DOHH2 (cell line): ENCODE data around the gene FZD4.
"Not testable (repeated sequence)": the region's sequence is repeated elsewhere in the genome, so short reads cannot be mapped to it uniquely, and the experiment has no call there.

ENCODE experiments used
- H3F3A ChIP-seq: fragments of 200-600 bp; sonication (generic), shearing (Covaris generic); 2 replicates; pipeline ENCODE4 v1.6.0; 2016; ENCODE audit warnings: antibody characterized with exemption, mild to moderate bottlenecking; ENCODE audit not compliant: control insufficient read depth, insufficient read depth
- H3K27ac ChIP-seq: fragments of 200-600 bp; sonication (generic); 2 replicates; pipeline ENCODE4 v1.5.1; 2014; ENCODE audit warnings: low read depth, mild to moderate bottlenecking, low read length, moderate library complexity
- H3K27me3 ChIP-seq: fragments of 200-600 bp; sonication (generic); 2 replicates; pipeline ENCODE4 v1.6.1; 2014; ENCODE audit warnings: mild to moderate bottlenecking, low read length, mixed read lengths; ENCODE audit not compliant: control insufficient read depth
- H3K36me3 ChIP-seq: fragments of 200-600 bp; sonication (generic); 2 replicates; pipeline ENCODE4 v1.6.1; 2014; ENCODE audit warnings: mild to moderate bottlenecking, low read length, moderate library complexity, mixed read lengths; ENCODE audit not compliant: control insufficient read depth
- H3K4me1 ChIP-seq: fragments of 200-600 bp; sonication (generic); 2 replicates; pipeline ENCODE4 v1.6.1; 2014; ENCODE audit warnings: mild to moderate bottlenecking, low read length, mixed read lengths; ENCODE audit not compliant: control insufficient read depth
- H3K4me2 ChIP-seq: fragments of 200-600 bp; sonication (generic); 2 replicates; pipeline ENCODE4 v1.6.0; 2014; ENCODE audit warnings: mild to moderate bottlenecking, low read length, moderate library complexity
- H3K4me3 ChIP-seq: fragments of 200-600 bp; sonication (generic); 2 replicates; pipeline ENCODE4 v1.5.1; 2014; ENCODE audit warnings: mild to moderate bottlenecking, low read length, mixed read lengths
- H3K79me2 ChIP-seq: fragments of 200-600 bp; sonication (generic); 2 replicates; pipeline ENCODE4 v1.6.1; 2014; ENCODE audit warnings: mild to moderate bottlenecking, low read length, mixed read lengths; ENCODE audit not compliant: control insufficient read depth
- H3K9me2 ChIP-seq: fragments of 200-600 bp; sonication (generic); replicated peaks from 2 replicates; pipeline ENCODE4 v1.6.1; 2014; ENCODE audit warnings: mild to moderate bottlenecking, low read length, mixed read lengths; ENCODE audit not compliant: control insufficient read depth
- H3K9me3 ChIP-seq: fragments of 200-600 bp; sonication (generic); 2 replicates; pipeline ENCODE4 v1.6.1; 2014; ENCODE audit warnings: antibody characterized with exemption, low read length, mixed read lengths; ENCODE audit not compliant: control insufficient read depth, insufficient read depth
- H4K20me1 ChIP-seq: fragments of 200-600 bp; sonication (generic); 2 replicates; pipeline ENCODE4 v1.6.0; 2014; ENCODE audit warnings: low read depth, mild to moderate bottlenecking, antibody characterized with exemption, low read length, moderate library complexity; ENCODE audit not compliant: control insufficient read depth, insufficient read depth
- EZH2phosphoT487 ChIP-seq: fragments of 200-600 bp; sonication (generic); IDR thresholded peaks from 2 replicates; pipeline ENCODE4 v1.6.1; 2017; ENCODE audit warnings: borderline replicate concordance, mild to moderate bottlenecking, antibody characterized with exemption, low read length, moderate library complexity, mixed read lengths
- TF ChIP-seq, protein P1 (sequence below): fragments of 200-600 bp; sonication (generic); IDR thresholded peaks from one replicate; pipeline ENCODE4 v1.5.1; 2014; ENCODE audit warnings: antibody characterized with exemption, mild to moderate bottlenecking, low read depth, low read length; ENCODE audit not compliant: poor library complexity, severe bottlenecking

The FZD4 gene

DNA sequence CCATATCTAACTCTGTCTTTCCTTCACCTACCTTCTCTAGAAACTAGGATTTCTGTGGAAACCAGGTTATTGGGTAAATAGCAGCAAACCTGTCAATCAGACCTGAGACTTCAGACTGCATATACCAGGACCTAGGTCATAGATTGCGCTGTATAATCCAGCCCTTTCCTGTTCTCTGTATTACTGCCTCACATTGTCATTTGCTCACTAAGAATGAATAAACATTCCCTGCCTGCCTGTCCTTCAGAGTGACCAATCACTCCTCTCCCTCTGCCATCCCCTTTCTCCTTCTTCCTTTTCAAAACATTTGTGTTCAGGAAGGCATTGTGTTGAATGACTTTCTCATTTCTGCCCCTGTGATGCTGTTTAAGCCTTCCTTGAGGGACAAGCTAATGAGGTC lies 14.1 kb upstream of the FZD4 start:
- Histone ChIP-seq H3K4me2 (no peak overlapping the region), H3K79me2 (no peaks in the 10 kb centered on the region), H3K4me1 (no peaks in the 10 kb centered on the region), H3K4me3 (no peak overlapping the region), H3K36me3 (no peaks in the 10 kb centered on the region), H4K20me1 (no peaks in the 10 kb centered on the region), H3K27ac (no peak overlapping the region), H3K27me3 (no peaks in the 10 kb centered on the region), H3F3A (no peaks in the 10 kb centered on the region), H3K9me2 (no peaks in the 10 kb centered on the region), H3K9me3 (no peaks in the 10 kb centered on the region)
- TF ChIP-seq, protein P1, sequence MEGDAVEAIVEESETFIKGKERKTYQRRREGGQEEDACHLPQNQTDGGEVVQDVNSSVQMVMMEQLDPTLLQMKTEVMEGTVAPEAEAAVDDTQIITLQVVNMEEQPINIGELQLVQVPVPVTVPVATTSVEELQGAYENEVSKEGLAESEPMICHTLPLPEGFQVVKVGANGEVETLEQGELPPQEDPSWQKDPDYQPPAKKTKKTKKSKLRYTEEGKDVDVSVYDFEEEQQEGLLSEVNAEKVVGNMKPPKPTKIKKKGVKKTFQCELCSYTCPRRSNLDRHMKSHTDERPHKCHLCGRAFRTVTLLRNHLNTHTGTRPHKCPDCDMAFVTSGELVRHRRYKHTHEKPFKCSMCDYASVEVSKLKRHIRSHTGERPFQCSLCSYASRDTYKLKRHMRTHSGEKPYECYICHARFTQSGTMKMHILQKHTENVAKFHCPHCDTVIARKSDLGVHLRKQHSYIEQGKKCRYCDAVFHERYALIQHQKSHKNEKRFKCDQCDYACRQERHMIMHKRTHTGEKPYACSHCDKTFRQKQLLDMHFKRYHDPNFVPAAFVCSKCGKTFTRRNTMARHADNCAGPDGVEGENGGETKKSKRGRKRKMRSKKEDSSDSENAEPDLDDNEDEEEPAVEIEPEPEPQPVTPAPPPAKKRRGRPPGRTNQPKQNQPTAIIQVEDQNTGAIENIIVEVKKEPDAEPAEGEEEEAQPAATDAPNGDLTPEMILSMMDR: no peak
- no peak for TF ChIP-seq EZH2phosphoT487

DNA sequence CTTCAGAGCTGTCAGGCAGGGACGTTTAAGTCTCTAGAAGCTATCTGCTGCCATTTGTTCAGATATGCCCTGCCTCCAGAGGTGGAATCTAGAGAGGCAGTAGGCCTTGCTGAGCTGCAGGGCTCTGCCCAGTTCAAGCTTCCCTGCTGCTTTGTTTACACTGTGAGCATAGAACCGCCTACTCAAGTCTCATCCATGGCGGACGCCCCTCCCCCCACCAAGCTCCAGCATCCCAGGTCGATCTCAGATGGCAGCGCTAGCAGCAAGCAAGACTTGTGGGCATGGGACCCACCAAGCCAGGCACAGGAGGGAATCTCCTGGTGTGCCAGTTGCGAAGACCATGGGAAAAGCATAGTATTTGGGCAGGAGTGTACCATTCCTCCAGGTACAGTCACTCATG lies 12.4 kb upstream of the FZD4 start:
- H3K27me3 ChIP-seq, H3K79me2 ChIP-seq, H4K20me1 ChIP-seq, H3F3A ChIP-seq, H3K9me3 ChIP-seq, H3K4me1 ChIP-seq, H3K27ac ChIP-seq, H3K4me3 ChIP-seq, H3K4me2 ChIP-seq, H3K36me3 ChIP-seq, H3K9me2 ChIP-seq: not testable (repeated sequence)

DNA sequence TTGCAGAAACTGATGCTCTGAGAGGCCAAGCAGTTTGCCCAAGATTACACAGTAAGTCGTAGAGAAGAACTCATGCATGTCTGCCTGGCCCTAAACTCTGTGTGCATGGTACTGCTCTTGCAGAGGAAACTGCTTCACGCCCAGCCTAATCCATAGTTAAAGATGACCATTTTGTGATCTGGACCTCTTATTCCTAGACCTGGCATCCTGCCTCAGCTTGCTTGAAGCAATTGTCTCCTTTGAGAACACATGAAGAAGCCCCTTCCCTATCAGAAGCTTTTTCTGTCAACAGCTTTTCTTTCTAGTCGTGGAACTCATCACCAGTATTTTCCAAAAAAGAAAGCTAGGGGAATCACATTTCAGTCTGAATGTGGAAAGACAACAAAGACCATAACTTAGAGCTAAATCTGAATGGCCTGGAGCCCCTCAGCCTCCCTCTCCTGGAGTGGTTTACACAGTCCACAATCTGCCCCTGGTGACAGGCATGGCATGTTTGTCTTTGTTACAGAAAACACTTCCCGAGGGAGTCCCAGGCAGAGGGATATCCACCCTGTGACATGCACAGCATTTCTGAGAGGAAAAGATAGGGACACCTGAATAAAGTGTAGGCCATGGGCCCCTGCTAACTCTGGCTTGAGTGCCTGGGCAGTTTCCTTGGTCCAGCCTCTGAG lies 2.9 kb upstream of the FZD4 start:
- Histone ChIP-seq H3K4me3 (no peak overlapping the region), H3K4me1 (peaks cover 9% of the 10 kb centered on the region; the same call in 1 of the 2 replicates), H3F3A (no peaks in the 10 kb centered on the region), H3K9me3 (no peaks in the 10 kb centered on the region), H3K9me2 (no peaks in the 10 kb centered on the region), H3K4me2 (no peak overlapping the region), H3K36me3 (no peaks in the 10 kb centered on the region), H3K79me2 (no peaks in the 10 kb centered on the region), H3K27me3 (peaks cover 35% of the 10 kb centered on the region), H4K20me1 (no peaks in the 10 kb centered on the region), H3K27ac (no peak overlapping the region)
- TF ChIP-seq EZH2phosphoT487: no peak
- TF ChIP-seq, protein P1: no peak

DNA sequence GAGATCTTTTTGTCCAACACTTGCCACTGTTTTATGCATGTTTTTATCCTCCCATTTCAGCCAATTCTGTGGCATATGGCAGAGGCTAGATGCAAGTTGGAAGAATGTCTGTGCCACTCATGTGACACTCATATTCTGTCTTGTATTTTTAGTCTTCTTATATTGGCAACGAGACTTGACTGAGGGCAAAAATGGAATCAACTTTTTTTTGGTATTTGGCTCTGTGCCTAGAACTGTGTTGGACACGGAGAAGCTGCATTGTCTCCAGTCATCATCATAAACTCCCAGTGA lies 1.7 kb upstream of the FZD4 start:
- TF ChIP-seq, protein P1: no peak
- TF ChIP-seq EZH2phosphoT487: no peak

More for the DNA sequence above, 1.7 kb upstream of the FZD4 start:
- H3K4me1 ChIP-seq: peaks cover 9% of the 10 kb centered on the region; the same call in 1 of the 2 replicates
- H3K27me3 ChIP-seq: peaks cover 35% of the 10 kb centered on the region
- H3K9me2 ChIP-seq: no peaks in the 10 kb centered on the region
- no peak overlapping the region for H3K4me3 ChIP-seq
- no peaks in the 10 kb centered on the region for H3F3A ChIP-seq
- H3K4me2 ChIP-seq: no peak overlapping the region
- no peaks in the 10 kb centered on the region for H3K79me2 ChIP-seq
- H3K36me3 ChIP-seq: no peaks in the 10 kb centered on the region
- H4K20me1 ChIP-seq: no peaks in the 10 kb centered on the region
- H3K9me3 ChIP-seq: no peaks in the 10 kb centered on the region
- no peak overlapping the region for H3K27ac ChIP-seq
